Left lung (tissue), 10 donors: ENCODE measurements around the gene PRKN. TPM values are rescaled to one million over a fixed set of nuclear protein-coding genes. Genes with fewer than 3 reads are reported as not detected.

Source experiments
- ATAC-seq: fragments of 200-7000 bp; cut with Tn5 transposase; one replicate; pipeline ENCODE4 v1.9.1; 2020; ENCODE audit warnings: moderate library complexity
- DNase-seq, 4 donors: peaks; one replicate each; pipeline ENCODE4 v3.0.0-alpha.2; 2013 to 2020
- H3K27ac ChIP-seq, 2 donors: fragments of 200-600 bp; sonication (generic) in 1 of 2; one replicate each; pipeline versions ENCODE4 v1.5.0 to v1.8.0; 2020 to 2021
- H3K27me3 ChIP-seq, 2 donors: fragments of 200-600 bp; sonication (generic) in 1 of 2; one replicate each; pipeline versions ENCODE4 v1.5.0 to v1.8.0; 2020 to 2021
- H3K36me3 ChIP-seq, 2 donors: fragments of 200-600 bp; sonication (generic) in 1 of 2; one replicate each; pipeline versions ENCODE4 v1.5.0 to v1.8.0; 2020 to 2021
- H3K4me1 ChIP-seq, 2 donors: fragments of 200-600 bp; one replicate each; pipeline ENCODE4 v1.8.0; 2021
- H3K4me3 ChIP-seq, 2 donors: fragments of 200-600 bp; sonication (generic) in 1 of 2; one replicate each; pipeline versions ENCODE4 v1.5.0 to v1.8.0; 2020 to 2021; ENCODE audit warnings: mild to moderate bottlenecking in 1 of 2
- H3K9me3 ChIP-seq, 2 donors: fragments of 200-600 bp; sonication (generic) in 1 of 2; one replicate each; pipeline versions ENCODE4 v1.5.0 to v1.8.0; 2020 to 2021
- CTCF ChIP-seq, 2 donors: fragments of 200-600 bp; sonication (generic) in 1 of 2; IDR thresholded peaks; one replicate each; pipeline versions ENCODE4 v1.5.0 to v1.8.0; 2021; ENCODE audit warnings: antibody characterized with exemption in 2 of 2
- intact Hi-C, 2 donors: fragments of 100-400 bp; cut with DNase I; formaldehyde crosslinking; loops; one replicate each; pipeline versions ENCODE4 v1.11.2 to v1.14.2; 2022
- polyA plus RNA-seq, 6 donors: library from polyadenylated mRNA; unstranded; fragments of 120-200 nt; gene quantifications; one replicate each; pipeline ENCODE4 v1.2.1, GENCODE V29; 2013; ENCODE audit not compliant: insufficient read length in 6 of 6
- total RNA-seq, 2 donors: library from RNA; stranded (reverse); fragmentation: NEBNext Ultra II Directional; extraction: Animal tissue kit (Norgen Biotek cat#: 25700); gene quantifications; one replicate each; pipeline ENCODE4 v1.2.1, GENCODE V29; 2021
- donor health status: DM: no; HTN: yes; CAD: no.
- donor health status: DM: no; HTN: no; CAD: no.

The PRKN gene
- total and polyA plus RNA-seq, 8 donors: 1.9 to 4.3 (median 2.5) TPM

GRCh38 chr6:162715601-162716000 lies 12.0 kb downstream of the PRKN start:
- intact Hi-C loops: no loop called here
- Histone ChIP-seq H3K27ac (no peak overlapping the region), H3K36me3 (no peaks in the 10 kb centered on the region), H3K9me3 (no peaks in the 10 kb centered on the region), H3K4me1 (no peaks in the 10 kb centered on the region), H3K27me3 (no peaks in the 10 kb centered on the region), H3K4me3 (no peak overlapping the region)
- DNase-seq (no peak), ATAC-seq (no peak)
- TF ChIP-seq CTCF (IDR thresholded peaks at IDR 0.05): no peak

DNA sequence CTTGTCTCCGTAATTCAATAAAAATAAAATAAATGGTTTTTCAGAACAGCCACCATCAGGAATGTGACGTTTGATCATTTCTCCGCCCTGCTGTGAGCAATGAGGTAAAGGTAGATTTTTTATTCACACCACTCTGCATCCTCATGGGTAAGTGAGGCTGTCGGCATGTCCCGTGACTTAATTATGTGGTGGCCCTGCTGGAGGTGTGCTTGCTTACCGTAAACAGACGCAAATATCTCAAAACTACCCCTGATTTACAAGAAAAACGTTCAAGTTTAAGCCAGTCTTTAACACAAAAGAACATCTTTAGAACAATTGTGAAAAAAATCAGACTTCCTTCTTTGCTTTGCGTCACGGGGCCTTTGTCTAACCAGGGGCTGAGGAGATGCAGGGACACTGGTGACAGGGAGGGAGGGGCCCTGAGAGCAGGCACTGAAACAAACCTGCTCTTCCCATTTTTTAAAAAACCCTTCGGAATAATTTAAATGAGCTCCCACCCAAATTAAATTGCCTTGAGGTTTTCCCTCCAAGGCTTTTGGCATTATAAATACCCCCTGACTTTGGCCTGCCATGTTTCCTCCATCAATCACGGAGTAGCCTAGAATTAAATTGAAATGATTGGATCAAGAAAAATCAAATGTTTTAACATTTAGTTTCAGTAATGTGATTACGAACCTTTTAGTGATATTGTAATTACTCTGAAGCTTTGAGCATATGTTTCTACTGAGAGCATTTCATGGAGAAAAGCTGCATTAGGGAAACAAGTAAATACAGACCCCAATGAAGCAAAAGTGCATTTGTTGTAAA lies 13.4 kb downstream of the PRKN start:
- TF ChIP-seq CTCF (IDR thresholded peaks at IDR 0.05): no peak
- Histone ChIP-seq H3K27me3 (no peaks in the 10 kb centered on the region), H3K9me3 (no peaks in the 10 kb centered on the region), H3K36me3 (no peaks in the 10 kb centered on the region), H3K4me3 (no peak overlapping the region), H3K4me1 (no peaks in the 10 kb centered on the region), H3K27ac (no peak overlapping the region)
- intact Hi-C loops: no loop called here
- no peak for DNase-seq
- no peak for ATAC-seq

- intact Hi-C loops: no loop called here
- no peak for DNase-seq
- no peak overlapping the region for H3K4me3 ChIP-seq
- H3K27ac ChIP-seq: no peak overlapping the region
- no peaks in the 10 kb centered on the region for H3K36me3 ChIP-seq
- no peaks in the 10 kb centered on the region for H3K27me3 ChIP-seq
- ATAC-seq: no peak
- TF ChIP-seq CTCF (IDR thresholded peaks at IDR 0.05): no peak
- H3K4me1 ChIP-seq: no peaks in the 10 kb centered on the region
- no peaks in the 10 kb centered on the region for H3K9me3 ChIP-seq
Observed at GRCh38 chr6:162712694-162713093, 14.9 kb downstream of the PRKN start.

- intact Hi-C loops: no loop called here
- no peaks in the 10 kb centered on the region for H3K27me3 ChIP-seq
- no peak overlapping the region for H3K4me3 ChIP-seq
- H3K4me1 ChIP-seq: peaks cover 0 to 1% of the 10 kb centered on the region in 2 donors
- ATAC-seq (no peak), DNase-seq (no peak)
- no peak for TF ChIP-seq CTCF (IDR thresholded peaks at IDR 0.05)
- H3K27ac ChIP-seq: no peak overlapping the region
- H3K36me3 ChIP-seq: no peaks in the 10 kb centered on the region
- H3K9me3 ChIP-seq: no peaks in the 10 kb centered on the region
Observed at GRCh38 chr6:162711376-162711775, 16.2 kb downstream of the PRKN start.

DNA sequence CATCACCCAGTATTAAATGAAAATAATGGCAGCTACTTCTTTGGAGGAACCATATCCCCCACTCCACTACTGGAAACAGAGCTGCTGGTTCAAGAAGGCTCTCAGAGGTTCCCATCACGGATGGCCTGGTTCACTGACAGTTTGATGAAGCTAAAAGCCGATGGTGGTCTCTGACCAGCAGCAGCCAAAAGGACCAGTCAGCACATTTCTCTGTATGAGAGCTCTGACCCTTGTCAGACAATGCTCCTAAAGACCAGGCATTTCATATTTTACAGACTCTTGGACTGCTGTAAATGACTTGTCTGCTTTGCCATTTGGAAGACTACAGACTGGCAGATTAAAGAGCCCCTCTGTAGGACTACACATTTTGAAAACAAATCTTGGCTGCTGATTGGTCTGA lies 16.6 kb downstream of the PRKN start:
- intact Hi-C loops: no loop called here
- DNase-seq: no peak
- no peaks in the 10 kb centered on the region for H3K9me3 ChIP-seq
- H3K27me3 ChIP-seq: no peaks in the 10 kb centered on the region
- no peak overlapping the region for H3K4me3 ChIP-seq
- ATAC-seq: no peak
- TF ChIP-seq CTCF (IDR thresholded peaks at IDR 0.05): no peak
- H3K4me1 ChIP-seq: peaks cover 0 to 6% of the 10 kb centered on the region in 2 donors
- H3K27ac ChIP-seq: no peak overlapping the region
- H3K36me3 ChIP-seq: no peaks in the 10 kb centered on the region
